NCI-H748 treated with DMSO at 0.1 percent for 48 hours (cell line): Measurements from ENCODE around the gene UBE2D3.
A peak's percentile ranks its signal among the peaks of the same experiment; 100 is the strongest.

ENCODE experiments used
- DNase-seq: peaks from one replicate; lab custom pipeline; 2025; lab: John Stamatoyannopoulos, UW

Gene UBE2D3

DNA sequence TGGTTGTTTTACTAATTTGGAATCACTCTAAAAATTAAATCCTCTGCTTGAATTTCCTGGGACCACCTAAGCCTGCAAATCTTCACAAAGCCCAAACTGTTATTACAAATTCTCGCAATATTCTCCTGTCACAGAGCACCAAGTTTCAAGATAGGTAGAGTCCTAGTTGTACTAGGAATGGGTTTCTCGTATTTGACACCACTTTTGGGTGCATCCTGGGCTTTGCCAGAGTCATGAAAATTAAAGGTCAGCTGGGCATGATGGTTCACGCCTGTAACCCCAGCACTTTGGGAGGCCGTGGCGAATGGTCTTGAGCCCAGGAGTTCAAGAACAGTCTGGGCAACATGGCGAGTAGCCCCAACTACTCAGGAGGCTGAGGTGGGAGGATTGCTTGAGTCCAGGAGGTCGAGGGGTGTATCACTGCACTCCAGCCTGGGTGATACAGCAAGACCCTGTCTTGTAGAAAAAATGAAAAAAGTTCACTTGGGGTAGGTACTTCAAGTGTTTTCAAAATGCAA is 36.0 kb downstream of the UBE2D3 start:
- no peak for DNase-seq

DNA sequence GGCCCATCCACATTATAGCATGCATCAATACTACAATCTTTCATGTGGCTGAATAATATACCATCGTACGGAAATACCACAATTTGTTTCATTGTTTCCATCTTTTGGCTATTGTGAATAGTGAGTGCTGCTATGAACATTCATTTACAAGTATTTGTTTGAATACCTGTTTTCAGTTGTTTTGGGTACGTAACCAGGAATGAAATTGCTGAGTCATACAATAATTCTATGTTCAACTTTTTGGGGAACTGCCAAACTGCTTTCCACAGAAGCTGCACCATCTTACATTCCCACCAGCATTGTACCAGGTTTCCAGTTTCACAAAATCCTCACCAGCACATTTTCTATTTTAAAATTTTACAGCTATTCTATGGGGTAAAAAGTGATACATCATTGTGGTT is 38.0 kb downstream of the UBE2D3 start:
- DNase-seq: no peak

DNA sequence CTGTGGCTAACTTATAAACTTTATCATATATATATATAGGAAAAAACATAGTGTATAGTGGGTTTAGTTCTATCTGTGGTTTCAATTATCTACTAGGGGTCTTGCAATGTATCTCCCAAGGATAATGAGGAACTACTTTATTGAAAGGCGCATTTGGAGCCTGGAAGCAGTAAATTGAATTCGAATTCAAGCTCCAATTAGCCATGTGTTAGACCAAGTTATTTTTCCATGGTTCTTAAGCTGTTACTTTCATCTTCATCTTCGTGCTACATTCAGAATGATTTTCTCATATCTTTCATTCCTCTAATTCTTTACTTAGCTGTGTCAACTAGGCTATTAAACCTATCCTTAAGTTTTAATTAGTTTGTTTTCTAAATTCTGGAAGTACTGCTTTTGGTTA is 39.4 kb downstream of the UBE2D3 start:
- no peak for DNase-seq

DNA sequence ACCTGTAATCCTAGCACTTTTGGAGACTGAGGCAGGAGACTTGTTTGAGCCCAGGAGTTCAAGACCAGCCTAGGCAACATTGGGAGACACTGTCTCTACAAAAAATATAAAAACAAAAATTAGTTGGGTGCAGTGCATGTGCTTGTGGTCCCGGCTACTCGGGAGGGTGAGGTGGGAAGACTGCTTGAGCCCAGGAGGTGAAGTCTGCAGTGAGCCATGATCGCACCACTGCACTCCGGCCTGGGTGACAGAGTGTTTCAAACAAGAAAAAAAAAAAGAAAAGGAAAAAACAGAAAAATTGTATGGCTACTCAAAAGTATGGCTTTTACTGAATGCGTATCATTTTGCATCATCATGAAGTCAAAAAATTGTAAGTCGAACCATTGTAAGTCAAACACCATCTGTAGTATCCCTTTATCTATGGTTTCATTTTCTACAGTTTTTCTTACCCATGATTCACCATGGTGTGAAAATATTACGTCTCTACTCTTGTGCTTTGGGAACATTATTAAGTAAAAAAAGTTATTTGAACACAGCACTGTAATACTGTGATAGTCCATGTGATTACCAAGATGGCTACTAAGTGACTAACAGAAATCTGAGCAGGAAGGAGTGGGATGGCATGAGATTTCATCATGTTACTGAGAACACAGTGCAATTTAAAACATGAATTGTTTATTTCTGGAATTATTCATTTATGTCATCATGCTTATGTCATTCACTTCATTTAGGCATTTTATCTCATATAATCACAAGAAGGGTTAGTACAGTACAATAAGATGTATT is 40.1 kb downstream of the UBE2D3 start:
- no peak for DNase-seq

DNA sequence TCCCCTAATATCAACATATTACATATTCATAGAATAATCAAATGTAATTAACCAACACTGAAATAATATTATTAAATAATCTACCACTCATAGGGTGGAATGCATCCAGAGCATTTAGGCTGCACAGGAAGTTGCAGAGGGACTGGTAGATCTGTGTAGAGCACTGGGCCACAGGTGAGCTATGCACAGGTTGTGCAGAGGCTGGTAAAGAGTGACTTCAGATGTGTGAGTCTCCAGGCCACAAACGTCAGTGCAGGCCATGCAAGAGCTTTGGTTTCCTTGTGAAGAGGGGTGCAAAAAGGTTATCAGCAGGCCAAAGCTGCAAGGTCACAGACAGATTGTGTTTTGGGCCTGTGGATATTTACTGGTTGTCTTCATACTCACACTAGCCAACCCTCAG is 41.1 kb downstream of the UBE2D3 start:
- no peak for DNase-seq

DNA sequence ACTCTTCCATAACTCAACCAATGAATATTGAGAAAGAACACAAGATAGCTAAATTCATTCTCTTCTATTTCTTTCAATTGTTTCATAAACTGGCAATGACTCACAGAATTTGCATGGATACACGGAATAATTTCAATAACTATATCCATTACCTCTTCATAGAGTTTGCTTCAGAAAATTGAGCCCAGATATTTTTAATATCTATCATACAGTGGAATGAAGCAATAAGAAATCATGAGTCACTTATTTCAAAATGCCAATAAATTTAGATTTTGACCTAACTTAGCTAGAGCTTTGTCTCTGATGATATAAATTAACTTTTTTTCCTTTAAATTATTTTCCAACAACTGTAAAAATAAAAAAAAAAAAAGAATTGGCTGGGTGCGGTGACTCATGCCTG is 44.3 kb downstream of the UBE2D3 start:
- no peak for DNase-seq

DNA sequence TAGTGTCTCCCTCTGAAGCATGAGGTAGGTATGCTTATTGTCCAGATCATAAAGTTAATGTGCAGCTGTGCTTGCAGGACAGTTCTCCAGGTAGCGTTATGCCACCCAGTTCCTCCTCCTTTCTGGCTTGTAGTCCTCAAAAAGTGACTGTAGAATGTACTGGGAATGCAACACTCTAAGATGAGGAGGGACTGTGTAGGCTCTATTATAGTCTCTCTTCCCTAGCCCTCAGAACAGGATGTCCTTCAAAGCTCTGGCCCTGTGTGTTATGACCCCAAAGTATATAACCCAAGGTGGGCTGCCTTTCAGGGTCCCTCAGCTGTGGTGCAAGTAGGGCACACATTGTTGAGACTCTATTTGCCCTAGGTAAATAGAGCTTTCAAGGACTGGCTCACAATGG is 45.8 kb downstream of the UBE2D3 start:
- DNase-seq: no peak

DNA sequence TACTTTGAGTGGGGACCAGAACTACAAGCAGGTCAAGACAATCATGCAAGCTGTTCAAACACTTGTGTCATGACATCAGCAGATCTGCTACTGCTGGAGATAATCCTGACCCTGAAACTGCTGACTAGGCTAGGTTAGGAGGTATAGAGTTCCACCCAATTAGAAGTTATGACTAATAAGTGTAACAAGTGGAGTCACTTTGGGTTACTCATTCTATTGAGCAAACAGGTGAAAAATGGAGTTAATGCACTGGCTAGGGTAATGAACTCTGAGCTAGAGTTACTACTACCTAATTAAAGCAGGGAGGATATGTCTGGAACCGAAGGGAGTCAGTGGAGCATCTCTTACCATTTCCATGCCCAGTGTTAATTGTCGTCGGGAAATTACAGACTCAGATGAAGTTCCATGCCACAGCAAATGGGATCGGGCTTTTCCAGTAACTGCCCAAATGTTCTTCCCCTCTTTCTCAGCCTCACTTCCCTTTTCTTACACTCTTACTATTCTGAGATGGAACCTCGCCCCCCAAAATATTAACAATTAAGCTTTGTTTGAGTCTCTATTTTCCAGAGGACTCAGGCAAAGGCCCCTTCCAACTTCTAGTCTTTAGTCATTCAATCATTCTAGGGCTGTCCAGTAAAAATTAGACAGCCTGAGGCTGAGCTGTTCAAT is 46.7 kb downstream of the UBE2D3 start:
- DNase-seq: no peak

DNA sequence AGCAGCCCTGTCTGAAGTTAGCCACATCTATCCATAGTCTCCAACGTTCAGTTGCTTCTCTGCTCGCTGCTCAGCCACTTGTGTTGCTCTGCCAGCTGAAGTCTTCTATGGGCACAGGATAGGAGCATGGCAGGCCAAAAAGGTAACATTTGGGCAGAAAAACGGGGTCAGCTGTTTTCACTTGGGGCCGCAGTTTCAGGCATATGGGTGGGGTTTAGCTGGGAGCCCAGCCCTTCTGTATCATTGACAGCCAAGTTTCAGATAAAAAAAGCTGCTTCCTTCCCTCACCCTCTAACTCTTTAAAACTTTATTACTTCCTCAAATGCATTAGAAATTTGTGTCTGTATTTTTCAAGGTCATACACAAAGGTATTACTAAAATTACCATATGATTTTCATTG is 48.1 kb downstream of the UBE2D3 start:
- no peak for DNase-seq

DNA sequence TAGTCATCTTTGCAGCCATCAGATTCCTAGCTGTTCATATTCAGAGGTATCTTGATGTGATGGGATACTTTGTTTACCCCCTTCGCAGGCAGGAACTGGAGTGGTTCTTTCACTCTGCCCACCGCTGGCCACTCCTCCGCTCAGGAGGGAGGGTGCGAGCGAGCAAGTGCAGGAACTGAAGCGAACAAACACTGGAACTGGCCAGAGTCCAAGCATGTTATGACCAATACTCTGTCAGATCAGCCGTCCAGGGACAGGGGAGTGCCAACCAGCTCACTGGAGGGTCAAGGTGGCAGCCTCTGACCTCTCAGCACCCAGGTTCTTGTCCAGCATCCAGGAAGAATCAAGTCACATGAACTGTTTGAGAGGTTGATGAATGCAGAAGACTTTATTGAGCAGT is 48.6 kb downstream of the UBE2D3 start:
- no peak for DNase-seq

DNA sequence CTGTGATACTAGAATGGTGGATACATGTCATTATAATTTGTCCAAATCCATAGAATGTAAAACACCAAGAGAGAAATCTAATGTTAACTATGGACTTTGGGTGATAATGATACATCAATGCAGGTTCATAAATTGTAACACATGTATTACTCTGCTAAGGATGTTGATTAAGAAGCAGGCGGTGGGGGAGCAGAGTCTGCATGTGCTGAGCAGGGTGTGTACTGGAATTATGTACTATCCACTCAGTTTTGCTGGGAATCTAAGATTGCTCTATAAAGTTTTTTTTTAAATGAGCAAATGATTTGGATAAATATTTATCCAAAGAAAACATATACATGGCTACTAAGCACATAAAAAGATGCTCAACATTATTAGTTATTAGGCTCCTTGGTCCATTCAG is 51.5 kb downstream of the UBE2D3 start:
- no peak for DNase-seq

DNA sequence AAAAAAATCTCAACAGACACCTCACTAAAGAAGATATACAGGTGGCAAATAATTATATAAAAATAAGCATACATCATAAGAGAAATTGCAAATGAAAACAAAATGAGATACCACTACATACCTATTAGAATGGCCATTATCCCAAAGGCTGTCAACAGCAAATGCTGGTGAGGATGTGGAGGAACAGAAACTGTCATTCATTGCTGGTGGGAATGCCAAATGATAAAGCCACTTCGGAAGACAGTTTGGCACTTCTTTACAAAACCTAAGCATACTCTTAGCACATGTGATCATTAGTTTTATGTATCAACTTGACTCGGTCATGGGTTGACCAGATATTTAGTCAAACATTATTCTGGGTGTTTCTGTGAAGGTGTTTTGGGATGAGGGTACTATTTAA is 53.1 kb downstream of the UBE2D3 start:
- DNase-seq: no peak

DNA sequence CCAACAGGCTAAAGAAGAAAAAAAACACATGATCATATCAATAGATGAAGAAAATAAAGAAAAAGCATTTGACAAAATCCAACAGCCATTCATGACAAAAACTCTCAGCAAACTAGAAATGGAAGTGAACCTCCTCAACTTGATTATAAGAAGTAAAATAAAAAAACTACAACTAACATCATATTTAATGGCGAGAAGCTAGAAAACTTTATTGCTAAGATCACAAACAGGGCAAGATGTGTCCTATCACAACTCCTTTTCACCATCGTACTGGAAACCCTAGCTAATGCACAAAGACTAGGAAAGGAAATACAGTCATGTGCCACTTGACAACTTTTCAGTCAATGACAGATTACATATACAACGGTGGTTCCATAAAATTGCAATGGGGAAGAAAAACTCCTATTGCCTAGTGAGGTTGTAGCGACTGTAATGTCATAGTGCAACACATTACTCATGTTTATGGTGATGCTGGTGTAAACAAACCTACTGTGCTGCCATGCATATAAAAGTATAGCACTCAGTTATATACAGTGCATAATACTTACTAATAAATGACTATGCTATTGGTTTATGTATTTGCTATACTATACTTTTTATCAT is 54.5 kb downstream of the UBE2D3 start:
- DNase-seq: no peak

DNA sequence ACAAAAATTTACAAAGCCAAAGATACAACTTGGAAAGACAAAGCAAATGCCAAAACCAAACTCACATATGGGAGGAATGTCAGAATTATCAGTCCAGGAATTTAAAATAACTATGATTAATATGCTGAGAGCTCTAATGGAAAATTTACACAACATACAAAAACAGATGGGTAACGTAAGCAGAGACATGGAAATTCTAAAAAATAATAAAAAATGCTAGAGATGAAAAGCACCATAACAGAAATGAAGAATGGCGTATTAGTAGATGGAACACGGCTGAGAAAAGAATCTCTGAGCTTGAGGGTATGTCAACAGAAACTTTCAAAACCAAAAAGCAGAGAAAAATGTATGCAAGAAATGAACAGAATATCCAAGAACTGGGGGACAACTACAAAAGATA is 62.5 kb downstream of the UBE2D3 start:
- no peak for DNase-seq

DNA sequence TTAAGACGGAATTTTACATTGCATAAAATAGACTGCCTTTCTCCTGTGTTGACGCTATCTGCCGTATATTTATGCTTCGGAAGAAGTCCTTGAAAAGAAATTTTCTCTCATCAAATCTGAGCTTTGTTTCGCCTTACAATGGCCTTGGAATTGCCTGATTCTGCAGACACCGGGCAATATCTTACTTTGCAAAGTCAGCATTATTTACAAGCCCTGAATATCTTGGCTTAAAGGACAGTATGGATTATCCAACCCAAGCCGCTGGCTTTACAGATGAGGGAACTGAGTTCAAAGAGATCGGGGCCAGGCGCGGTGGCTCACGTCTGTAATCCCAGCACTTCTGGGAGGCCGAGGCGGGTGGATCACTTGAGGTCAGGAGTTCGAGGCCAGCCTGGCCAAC is 65.4 kb downstream of the UBE2D3 start:
- no peak for DNase-seq

DNA sequence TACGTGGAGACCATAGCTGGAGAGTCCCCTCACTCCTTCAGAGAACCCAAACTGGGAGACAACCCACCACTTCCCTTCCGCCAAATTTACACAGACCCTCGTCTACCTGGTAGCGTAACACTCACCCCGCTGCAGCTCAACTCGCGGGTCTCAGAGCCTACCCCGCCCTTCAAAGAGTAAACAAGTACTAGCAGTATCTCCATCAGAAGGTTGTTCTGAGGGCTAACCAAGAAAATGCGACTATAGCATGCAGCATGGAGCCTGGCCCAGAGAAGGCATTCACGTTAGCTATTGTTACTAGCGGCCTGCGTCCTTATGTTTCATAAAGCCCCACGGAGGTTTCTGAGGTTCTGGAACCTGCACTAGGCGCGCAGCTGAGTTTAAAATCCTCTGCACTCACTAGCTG is 66.1 kb downstream of the UBE2D3 start:
- no peak for DNase-seq

DNA sequence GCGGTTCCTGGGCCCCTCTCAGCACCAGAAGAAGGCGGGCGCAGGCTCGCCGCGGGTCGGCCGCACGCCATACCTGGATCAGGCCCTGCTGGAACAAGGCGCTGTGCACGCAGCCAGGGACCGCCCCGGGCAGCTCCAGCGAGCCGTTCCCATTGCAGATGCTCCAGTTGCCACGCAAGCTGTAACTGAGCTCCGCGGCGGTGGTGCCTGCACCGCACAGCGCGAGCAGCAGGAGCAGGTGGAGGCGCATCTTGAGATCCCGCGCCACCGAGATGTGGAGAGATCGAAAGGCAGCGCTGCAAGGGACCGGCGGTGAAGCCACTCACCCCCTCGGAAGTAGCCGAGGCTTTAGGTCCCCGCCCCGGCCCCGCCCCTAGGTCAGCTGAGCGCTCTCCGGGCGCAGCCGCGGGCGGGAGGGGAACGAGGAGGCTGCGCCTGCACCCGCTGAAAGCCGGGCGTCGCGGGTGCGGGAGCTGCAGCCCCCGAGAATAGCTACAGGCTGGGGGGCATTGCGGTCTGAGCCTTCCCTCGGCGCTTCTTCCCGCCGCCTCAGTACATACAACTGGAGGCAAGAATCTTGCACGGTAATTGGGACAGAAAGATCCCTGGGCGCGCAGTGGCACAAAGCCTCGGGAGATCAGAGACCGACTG is 66.6 kb downstream of the UBE2D3 start, which contains the start of gene MANBA:
MANBA (minus strand) TSS at position 324 of the 651 bp plus-strand sequence; CDS start at position 250, 74 bp downstream.
- DNase-seq: peak; percentile 21

DNA sequence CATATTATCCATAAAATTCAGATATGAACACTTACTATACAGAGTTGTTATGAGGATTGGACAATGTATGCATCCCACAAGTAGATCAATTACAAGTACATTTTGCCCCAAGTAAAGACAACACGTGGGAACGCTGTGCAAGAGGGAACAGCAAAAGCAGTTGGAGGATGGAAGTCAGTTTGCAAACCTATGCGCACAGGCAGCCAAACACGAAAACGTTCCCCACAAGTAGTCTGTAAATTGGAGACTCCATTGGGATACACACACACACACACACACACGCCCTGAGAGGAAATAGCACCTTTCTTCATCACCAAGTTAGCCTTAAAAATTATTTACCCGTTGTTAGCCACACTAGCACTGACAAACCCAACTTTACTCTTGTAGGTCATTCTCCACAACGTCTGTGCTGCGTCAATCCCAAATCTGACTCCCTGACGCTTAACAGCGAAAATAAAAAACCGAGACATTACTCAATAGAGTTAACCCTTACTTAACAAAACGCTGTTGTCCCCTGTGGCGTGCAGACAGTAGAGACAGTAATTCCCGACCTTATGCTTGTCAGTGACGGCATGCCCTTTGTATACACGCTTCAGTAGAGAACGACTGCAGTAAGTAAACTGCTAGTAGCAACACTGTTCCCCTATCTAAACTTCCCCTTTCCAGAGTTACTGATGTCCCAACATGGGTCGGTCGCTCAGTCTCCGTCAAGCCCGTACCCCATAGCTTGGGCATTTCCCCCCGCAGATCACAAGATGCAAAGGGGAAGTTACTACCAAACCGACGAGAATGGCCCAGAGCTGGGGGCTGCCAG is 67.3 kb downstream of the UBE2D3 start:
- DNase-seq: peak; percentile 16

DNA sequence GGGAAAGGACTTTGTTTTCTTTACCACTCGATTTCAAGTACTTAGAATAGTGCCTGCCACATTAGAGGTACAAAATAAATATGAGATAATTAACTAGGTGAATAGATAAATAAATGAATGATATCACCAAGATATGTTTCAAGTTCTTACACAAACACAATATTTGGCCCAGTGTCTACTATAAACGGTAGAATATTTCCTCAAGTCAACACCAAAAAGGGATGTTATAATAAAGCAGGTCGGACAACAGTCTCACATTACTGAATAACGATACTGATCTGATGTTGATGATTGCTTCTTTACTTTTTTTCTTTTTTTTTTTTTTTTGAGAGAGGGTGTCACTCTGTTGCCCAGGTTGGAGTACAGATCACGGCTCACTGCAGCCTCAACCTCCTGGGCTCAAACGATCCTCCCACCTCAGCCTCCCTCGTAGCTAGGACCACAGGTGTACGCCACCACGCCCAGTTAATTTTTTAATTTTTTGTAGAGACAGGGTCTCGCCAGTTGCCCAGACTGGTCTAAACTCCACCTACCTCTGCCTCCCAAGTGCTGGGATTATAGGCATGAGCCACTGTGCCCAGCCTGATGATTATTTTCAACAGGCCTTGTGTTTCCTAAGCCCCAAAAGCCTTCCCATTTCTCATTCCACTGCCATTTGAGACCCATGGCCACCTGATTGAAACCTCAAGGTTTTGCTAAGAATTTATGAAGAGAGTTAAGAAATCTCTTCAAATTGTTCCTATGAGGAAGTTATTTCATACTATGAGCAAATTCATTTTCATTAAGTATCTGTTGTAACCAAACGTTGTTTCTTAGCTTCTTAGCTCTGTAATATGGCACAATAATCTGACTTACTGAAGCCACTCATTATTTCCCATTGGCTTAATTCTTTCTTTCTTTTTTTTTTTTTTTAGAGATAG is 68.8 kb downstream of the UBE2D3 start:
- DNase-seq: no peak

DNA sequence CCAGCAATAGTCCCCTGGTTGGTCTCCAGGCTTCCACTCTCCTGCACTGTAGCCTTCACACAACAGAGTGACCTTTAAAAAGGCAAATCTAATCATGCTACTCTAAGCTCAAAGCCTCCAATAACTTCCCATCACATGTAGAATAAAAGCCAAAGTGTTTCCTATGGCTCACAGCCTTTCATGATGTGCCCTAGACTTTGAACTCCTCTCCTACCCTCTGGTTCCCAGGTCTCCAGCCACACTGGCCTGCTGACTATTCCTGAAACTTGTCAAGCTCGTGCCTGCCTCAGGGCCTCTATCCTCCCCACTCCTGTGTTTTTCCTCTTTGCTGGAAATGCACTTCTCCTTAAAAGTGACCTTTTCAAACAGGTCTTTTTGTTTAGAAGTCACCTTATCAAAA is 69.7 kb downstream of the UBE2D3 start:
- DNase-seq: no peak

DNA sequence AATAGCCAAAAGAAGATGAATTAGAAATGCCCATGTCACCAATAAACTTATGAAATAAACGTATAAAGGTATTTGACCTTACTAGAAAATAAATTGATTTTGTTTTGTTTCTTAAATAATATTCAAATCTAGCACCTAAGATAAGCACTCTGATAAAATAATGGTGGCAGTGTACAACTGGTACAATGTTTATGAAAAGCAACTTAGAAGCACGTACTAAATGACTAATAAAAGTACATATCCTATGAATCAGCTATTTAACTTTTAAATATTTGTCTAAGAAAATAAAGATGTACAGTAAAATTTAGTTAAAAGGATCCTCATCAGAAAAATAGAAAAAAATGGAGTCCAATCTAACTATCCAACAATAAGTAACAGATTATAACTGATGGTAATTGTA is 73.3 kb downstream of the UBE2D3 start:
- no peak for DNase-seq
